Dedifferentiated amniotic fluid mesenchymal stem cell (primary cell): ENCODE results near the gene NECTIN4.
"Not testable (repeated sequence)": the region's sequence is repeated elsewhere in the genome, so short reads cannot be mapped to it uniquely, and the experiment has no call there.

Experiments
- DNase-seq: peaks from one replicate; pipeline ENCODE4 v3.0.0-alpha.2; 2016; ENCODE audit errors: extremely low spot score

NECTIN4 gene

DNA sequence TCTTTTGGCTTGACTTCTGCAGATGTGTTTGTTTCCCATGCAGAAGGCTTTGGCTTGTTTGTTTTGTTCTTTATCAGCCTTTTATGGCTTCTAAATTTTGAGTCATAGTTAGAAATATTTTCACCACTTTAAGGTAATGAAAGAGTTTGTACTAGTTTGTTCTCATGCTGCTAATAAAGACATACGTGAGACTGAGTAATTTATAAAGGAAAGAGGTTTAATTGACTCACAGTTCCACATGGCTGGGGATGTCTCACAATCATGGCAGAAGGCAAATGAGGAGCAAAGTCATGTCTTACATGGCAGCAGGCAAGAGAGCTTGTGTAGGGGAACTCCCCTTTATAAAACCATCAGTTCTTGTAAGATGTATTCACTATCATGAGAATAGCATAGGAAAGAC is 62.4 kb downstream of the NECTIN4 start:
- DNase-seq = not testable (repeated sequence)

DNA sequence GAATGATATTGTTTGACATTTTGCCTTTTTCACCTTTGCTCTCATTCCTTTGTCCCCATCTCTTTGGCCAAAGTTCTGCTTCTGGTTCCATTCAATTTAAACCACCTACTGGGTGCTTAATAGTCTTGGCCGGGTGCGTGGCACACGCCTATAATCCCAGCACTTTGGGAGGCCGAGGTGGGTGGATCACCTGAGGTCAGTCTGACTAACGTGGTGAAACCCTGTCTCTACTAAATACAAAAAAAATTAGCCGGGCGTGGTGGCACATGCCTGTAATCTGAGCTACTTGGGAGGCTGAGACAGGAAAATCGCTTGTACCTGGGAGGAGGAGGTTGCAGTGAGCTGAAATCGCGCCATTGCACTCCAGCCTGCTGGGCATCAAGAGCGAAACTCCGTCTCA is 66.9 kb downstream of the NECTIN4 start:
- DNase-seq = not testable (repeated sequence)

DNA sequence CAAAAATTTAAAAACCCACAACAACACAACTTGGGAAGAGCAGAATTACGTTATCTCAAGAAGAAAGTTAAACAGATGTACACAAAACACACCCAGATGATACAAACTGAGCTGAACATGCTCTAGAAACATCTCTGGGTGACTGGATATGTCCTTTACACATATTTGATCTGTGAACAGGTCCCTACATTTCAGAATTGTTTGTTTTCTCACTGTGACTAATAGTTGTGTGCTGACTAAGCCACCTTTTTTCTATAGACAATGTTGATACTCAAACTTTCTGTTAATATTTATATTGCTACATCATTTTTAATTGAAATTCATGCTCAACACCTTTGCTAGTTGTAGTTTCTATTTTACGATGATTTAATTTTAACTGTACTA is 67.4 kb downstream of the NECTIN4 start:
- DNase-seq = no peak

DNA sequence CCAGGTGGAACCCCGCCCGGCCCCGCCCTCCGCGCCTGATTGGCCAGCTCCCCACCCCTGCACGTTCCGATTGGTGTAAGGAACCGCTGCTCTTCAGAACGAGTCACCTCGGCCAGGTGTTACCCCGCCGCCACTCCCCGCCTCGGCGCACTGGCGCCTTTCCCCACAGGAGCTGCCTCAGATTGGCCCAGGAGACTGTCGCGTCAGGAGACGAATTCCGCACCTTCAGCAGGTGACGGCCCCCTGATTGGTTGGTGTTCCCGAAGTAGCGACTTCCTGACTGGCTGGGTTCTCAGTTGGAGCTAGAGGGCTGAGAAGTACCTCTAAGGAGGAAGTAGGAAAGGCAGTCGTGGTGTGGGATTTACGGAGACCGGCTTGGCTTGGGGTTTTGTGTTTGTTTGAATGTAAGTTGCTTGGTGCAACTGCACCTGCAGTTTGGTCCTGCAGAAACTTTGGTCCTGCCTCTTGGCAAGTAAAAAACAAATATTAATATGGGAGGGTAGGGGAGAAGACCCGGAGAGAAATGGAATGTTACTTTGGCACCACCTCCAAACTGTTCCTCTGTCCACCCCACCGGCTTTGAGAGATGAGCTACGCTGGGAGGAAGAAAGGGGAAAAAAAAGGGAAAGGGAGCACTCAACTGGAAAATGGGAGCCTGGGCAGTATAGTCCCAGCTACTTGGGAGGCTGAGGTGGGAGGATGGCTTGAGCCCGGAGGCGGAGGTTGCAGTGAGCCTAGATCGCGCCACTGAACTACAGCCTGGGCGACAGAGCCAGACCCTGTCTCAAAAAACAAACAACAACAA is 68.0 kb downstream of the NECTIN4 start:
- DNase-seq = no peak
